ENCODE data around the gene UTP4.

- TF ChIP-seq CTCF (IDR thresholded peaks at IDR 0.05) (no peak), POLR2A (IDR thresholded peaks at IDR 0.05) (no peak), POLR2AphosphoS5 (IDR thresholded peaks at IDR 0.05; ENCODE audit: insufficient read depth in 1 of 2, low read depth in 1 of 2) (no peak)
These were observed 58.7 kb downstream of the UTP4 start for GRCh38 chr16:69191136-69191535.
